Fibroblast of villous mesenchyme (primary cell): ENCODE measurements around the gene FBXO21. TPM values are rescaled to one million over a fixed set of nuclear protein-coding genes. Genes with fewer than 3 reads are reported as not detected.
"Not testable (repeated sequence)": the region's sequence is repeated elsewhere in the genome, so short reads cannot be mapped to it uniquely, and the experiment has no call there.

Source experiments
- DNase-seq: peaks from one replicate; pipeline ENCODE4 v3.0.0-alpha.2; 2010; ENCODE audit warnings: low read depth
- H3K4me3 ChIP-seq: 2 replicates; pipeline ENCODE4 v1.5.1; 2011; ENCODE audit warnings: low read depth, mild to moderate bottlenecking, low read length
- total RNA-seq: library from RNA; depleted of rRNA; stranded (reverse); fragments of >200 nt; gene quantifications from 2 replicates; pipeline ENCODE4 v1.2.3, GENCODE V29; 2012
- TF ChIP-seq, protein P1 (sequence below): IDR thresholded peaks from 2 replicates; pipeline ENCODE4 v1.5.1; 2012; ENCODE audit warnings: low read depth, mild to moderate bottlenecking, low read length; ENCODE audit not compliant: insufficient read depth

The FBXO21 gene
- total RNA-seq, 1 donor = 48.4 TPM

DNA sequence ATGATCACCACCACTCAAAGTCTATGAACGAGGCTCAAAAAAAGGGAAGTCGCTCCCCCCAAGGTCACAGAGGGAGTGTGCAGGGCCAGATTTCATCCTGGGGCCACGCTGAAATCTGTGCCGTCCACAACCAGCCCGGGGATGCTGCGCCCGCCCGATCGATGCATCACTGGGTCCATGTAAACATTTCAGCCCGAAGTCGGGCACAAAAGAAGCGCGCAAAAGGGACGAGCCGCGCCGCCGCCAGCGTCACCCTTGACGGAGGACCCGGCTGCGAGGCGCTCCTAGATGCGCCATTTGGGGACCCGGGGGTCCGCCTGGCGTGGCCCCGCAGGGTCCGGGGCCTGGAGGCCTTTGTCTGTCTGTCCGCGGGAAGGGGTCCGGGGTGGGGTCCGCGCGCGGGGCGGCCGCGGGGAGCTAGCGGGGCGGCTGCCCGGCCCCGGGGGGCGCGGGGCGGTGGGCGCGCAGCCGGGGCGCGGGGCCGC, 503 bp downstream of the FBXO21 start:
- peak overlapping the region; percentile 92 for H3K4me3 ChIP-seq
- TF ChIP-seq, protein P1, sequence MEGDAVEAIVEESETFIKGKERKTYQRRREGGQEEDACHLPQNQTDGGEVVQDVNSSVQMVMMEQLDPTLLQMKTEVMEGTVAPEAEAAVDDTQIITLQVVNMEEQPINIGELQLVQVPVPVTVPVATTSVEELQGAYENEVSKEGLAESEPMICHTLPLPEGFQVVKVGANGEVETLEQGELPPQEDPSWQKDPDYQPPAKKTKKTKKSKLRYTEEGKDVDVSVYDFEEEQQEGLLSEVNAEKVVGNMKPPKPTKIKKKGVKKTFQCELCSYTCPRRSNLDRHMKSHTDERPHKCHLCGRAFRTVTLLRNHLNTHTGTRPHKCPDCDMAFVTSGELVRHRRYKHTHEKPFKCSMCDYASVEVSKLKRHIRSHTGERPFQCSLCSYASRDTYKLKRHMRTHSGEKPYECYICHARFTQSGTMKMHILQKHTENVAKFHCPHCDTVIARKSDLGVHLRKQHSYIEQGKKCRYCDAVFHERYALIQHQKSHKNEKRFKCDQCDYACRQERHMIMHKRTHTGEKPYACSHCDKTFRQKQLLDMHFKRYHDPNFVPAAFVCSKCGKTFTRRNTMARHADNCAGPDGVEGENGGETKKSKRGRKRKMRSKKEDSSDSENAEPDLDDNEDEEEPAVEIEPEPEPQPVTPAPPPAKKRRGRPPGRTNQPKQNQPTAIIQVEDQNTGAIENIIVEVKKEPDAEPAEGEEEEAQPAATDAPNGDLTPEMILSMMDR = no peak
- DNase-seq = peak; percentile 20

DNA sequence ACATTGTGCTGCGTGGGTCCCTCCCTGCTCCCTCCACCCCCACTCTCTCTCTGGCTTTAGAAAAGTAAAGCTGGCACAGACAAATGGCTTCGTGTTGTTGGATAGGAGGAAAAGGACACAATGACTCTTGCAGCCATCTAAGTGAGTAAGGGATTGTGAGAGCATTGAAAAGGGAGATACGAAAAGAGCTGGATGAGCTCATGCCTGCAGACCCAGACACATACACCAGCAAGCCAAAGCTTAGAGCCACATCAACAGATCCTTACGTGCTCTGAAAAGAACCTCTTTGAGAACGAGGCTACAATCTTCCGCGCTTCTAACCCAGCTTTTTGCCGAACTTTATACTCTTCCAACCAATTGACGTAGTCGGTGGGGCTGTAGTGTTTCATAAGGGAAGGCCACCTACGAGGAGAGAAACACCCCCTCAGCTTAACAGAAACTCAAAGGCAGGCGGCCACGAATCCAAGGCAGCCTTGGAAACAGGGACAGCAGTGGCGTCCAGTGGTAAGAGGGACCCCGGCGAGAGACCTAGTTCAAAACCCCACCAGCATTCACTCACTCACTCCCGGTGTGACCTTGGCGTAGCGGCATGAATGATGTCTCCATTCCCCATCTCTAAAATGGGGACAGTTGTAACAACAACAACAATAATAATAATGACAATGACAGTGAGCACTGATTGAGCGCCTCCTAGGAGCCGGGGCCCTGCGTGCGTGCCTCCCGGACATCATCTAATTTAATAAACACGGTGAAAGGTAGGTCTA, 1.1 kb downstream of the FBXO21 start:
- H3K4me3 ChIP-seq = peak overlapping the region; percentile 92
- TF ChIP-seq, protein P1 = no peak
- DNase-seq = peak; percentile 55

DNA sequence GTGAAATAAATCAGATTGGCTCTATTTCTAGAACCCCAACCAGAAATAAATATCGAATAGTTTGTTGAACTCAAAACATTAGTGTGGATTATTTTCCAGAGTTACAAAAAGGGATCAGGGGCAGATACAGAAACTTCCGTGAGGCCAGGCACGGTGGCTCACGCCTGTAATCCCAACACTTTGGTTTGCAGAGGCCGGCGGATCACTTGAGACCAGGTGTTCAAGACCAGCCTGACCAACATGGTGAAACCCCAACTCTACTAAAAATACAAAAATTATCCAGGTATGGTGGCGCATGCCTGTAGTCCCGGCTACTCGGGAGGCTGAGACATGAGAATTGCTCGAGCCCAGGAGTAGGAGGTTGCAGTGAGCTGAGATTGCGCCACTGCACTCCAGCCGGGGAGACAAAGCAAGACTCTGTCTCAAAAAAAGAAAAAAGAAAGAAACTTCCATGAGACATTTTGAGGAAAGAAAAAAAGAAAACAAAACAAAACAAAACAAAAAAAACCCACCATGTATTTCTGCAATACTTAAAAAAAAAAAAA, 2.1 kb downstream of the FBXO21 start:
- DNase-seq = no peak
- TF ChIP-seq, protein P1 = no peak
- no peak overlapping the region for H3K4me3 ChIP-seq

DNA sequence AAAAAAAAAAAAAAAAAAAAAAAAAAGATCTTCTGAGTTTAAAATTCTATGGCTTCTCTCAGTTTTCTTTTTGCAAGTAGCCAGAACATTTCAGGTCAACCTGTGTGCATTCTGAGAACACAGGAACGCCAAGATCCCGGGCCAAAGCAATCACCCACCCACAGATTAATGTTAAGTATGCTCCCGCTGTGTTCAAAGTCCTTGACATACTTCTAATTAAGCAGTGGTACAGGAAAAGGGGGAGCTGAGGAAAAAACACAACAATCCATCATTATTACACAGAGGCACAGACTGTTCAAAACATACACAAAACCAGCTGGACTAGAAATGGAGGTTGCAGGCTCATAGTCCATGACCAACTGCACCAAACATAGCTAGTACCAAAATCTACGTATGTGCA, 2.8 kb downstream of the FBXO21 start:
- H3K4me3 ChIP-seq = no peak overlapping the region
- no peak for DNase-seq
- TF ChIP-seq, protein P1 = no peak

DNA sequence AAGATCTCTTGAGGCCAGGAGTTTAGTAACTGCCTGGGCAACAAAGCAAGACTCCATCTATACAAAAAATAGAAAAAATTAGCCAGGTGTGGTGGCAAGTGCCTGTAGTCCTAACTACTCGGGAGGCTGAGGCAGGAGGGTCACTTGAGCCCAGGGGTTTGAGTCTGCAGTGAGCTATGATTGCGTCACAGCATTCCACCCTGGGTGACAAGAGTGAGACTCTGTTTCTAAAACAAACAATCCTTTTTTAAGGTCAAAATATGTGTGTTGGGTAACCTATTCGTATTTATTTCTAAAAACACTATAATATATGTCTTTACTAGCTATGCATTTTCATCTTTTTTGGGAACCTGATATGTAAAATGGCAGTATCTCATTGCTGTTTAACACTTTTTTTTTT, 7.4 kb downstream of the FBXO21 start:
- H3K4me3 ChIP-seq = no peak overlapping the region
- DNase-seq = no peak
- TF ChIP-seq, protein P1 = no peak

DNA sequence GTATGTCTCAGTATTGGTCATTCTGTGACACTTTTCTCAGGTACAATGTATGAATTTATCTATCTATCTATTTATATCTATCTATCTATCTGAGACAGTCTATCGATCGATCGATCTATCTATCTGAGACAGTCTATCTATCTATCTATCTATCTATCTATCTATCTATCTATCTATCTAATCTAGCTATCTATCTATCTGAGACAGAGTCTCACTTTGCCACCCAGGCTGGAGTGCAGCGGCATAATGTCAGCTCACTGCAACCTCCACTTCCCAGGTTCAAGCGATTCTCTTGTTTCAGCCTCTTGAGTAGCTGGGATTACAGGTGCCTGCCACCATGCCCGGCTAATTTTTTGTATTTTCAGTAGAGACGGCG, 8.8 kb downstream of the FBXO21 start:
- DNase-seq, H3K4me3 ChIP-seq: not testable (repeated sequence)

DNA sequence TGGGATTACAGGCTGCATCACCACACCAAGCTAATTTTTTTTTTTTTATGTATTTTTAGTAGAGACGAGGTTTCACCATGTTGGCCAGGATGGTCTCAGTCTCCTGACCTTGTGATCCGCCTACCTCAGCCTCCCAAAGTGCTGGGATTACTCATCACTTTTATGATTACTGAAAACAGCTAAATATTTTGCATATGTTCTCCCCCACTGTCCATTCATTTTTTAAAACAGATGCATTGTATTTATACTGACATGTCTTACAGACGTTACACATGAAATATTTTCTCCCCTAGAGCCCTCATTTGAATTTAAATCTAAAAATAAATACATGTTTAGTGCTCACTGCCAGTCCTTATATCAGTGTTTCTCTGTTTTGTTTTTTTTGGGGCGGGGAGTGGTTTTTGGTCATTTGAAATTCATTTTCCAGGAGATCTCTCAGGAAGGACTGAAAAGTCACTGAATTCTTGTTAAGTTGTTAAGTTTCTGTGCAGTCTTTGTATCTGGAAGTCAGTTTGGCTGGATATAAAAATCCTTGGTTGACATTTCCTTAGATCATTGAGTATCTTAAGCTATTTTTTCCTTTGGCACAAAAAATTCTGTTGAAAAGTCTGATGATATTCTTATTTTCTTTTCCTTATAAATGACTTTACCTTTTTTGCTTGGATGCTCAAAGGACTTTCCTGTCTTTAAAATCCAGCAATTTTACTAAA, 9.4 kb downstream of the FBXO21 start:
- no peak overlapping the region for H3K4me3 ChIP-seq
- peak; percentile 28 for DNase-seq
- TF ChIP-seq, protein P1 = no peak
